GM12878 (cell line): Measurements from ENCODE around the gene HAS3. TPM values are rescaled to one million over a fixed set of nuclear protein-coding genes. Genes with fewer than 3 reads are reported as not detected.

Experiments used
- ATAC-seq: fragments of 200-7000 bp; cut with Tn5 transposase; 3 replicates; pipeline ENCODE4 v1.9.1; 2020; ENCODE audit warnings: mild to moderate bottlenecking, moderate library complexity
- BruUV-seq: library from RNA; stranded (reverse); fragments of 400-500 nt; replicated peaks from 2 replicates; lab custom pipeline; 2021; lab: Mats Ljungman, UMichigan
- CTCF ChIA-PET: fragments of 300-600 bp; sonication (Branson Sonifier 250); formaldehyde crosslinking; extraction: SDS; loops from one replicate; lab custom pipeline; 2021; ENCODE audit warnings: inconsistent platforms; lab: Yijun Ruan, JAX
- POLR2A ChIA-PET: fragments of 350-600 bp; formaldehyde crosslinking; extraction: SDS; loops from one replicate; lab custom pipeline; 2021; ENCODE audit warnings: inconsistent platforms; lab: Charles Lee
- RAD21 ChIA-PET: fragments of 300-600 bp; sonication (Branson Sonifier 250); formaldehyde crosslinking; loops from one replicate; lab custom pipeline; 2023; ENCODE audit warnings: antibody characterized with exemption; ENCODE audit not compliant: unreplicated experiment; lab: Charles Lee
- SMC1A ChIA-PET: fragments of 300-600 bp; sonication (Branson Sonifier 250); formaldehyde crosslinking; loops from one replicate; lab custom pipeline; 2023; ENCODE audit not compliant: unreplicated experiment, uncharacterized antibody; lab: Charles Lee
- DNase-seq: peaks from one replicate; pipeline ENCODE4 v3.0.0-alpha.2; 2011; ENCODE audit warnings: low read depth, low spot score
- FAIRE-seq: peaks from 3 replicates; lab custom pipeline; 2011; peaks lifted over from hg19 to GRCh38; lab: Jason Lieb, UNC
- H2AFZ ChIP-seq: 2 replicates; pipeline ENCODE4 v1.6.0; 2011; ENCODE audit warnings: low read depth, low read length, control low read depth; ENCODE audit not compliant: control insufficient read depth
- H3K27ac ChIP-seq: 2 replicates; pipeline ENCODE4 v1.5.1; 2011; ENCODE audit warnings: control low read depth; ENCODE audit not compliant: control insufficient read depth, insufficient read depth
- H3K27me3 ChIP-seq, 2 experiments: replicated peaks in 1 of 2; 2 replicates each; pipeline versions ENCODE4 v1.6.0 to v1.6.1; 2011; ENCODE audit warnings: low read length in 1 of 2; ENCODE audit not compliant: control insufficient read depth in 2 of 2, insufficient read depth in 2 of 2
- H3K36me3 ChIP-seq, 2 experiments: 2 replicates each; pipeline ENCODE4 v1.5.1; 2011; ENCODE audit warnings: low read length in 1 of 2; ENCODE audit not compliant: control insufficient read depth in 2 of 2, insufficient read depth in 2 of 2
- H3K4me1 ChIP-seq: 2 replicates; pipeline ENCODE4 v1.6.1; 2011; ENCODE audit warnings: mild to moderate bottlenecking, low read length, moderate library complexity, mixed read lengths; ENCODE audit not compliant: control insufficient read depth, insufficient read depth
- H3K4me2 ChIP-seq: 2 replicates; pipeline ENCODE4 v1.6.0; 2011; ENCODE audit warnings: control low read depth; ENCODE audit not compliant: control insufficient read depth, insufficient read depth
- H3K4me3 ChIP-seq: fragments of 200-600 bp; sonication (generic); 2 replicates; pipeline ENCODE4 v1.5.1; 2016
- H3K79me2 ChIP-seq: 2 replicates; pipeline ENCODE4 v1.6.0; 2011; ENCODE audit warnings: low read length; ENCODE audit not compliant: control insufficient read depth, insufficient read depth
- H3K9ac ChIP-seq: 2 replicates; pipeline ENCODE4 v1.8.0; 2011; ENCODE audit warnings: low read length, control low read depth, mixed read lengths; ENCODE audit not compliant: control insufficient read depth, insufficient read depth
- H3K9me3 ChIP-seq: replicated peaks from 3 replicates; pipeline ENCODE4 v1.5.1; 2011; ENCODE audit warnings: mild to moderate bottlenecking, low read length; ENCODE audit not compliant: control insufficient read depth, insufficient read depth
- H4K20me1 ChIP-seq: 2 replicates; pipeline ENCODE4 v1.6.0; 2011; ENCODE audit not compliant: control insufficient read depth, insufficient read depth
- EGR1 ChIP-seq, 2 experiments: IDR thresholded peaks; 1 replicate in 1 of 2; 2 replicates in 1 of 2; pipeline ENCODE4 v1.6.1; 2011 to 2012; ENCODE audit warnings: low read depth in 2 of 2, low read length in 2 of 2, borderline replicate concordance in 1 of 2, mild to moderate bottlenecking in 1 of 2, moderate library complexity in 1 of 2
- IKZF1 ChIP-seq: fragments of 450-650 bp; conservative IDR thresholded peaks from 2 replicates; pipeline ENCODE4 v1.6.1; 2017; ENCODE audit warnings: antibody characterized with exemption, mild to moderate bottlenecking
- IRF5 ChIP-seq: fragments of 450-650 bp; IDR thresholded peaks from 2 replicates; pipeline ENCODE4 v1.6.1; 2017; ENCODE audit warnings: borderline replicate concordance
- JUNB ChIP-seq: IDR thresholded peaks from 2 replicates; pipeline ENCODE4 v1.6.1; 2016; ENCODE audit warnings: antibody characterized with exemption, mild to moderate bottlenecking
- KLF5 ChIP-seq: fragments of 450-650 bp; IDR thresholded peaks from 2 replicates; pipeline ENCODE4 v1.6.1; 2014; ENCODE audit warnings: mild to moderate bottlenecking; ENCODE audit not compliant: partially characterized antibody
- NR2C2 ChIP-seq: IDR thresholded peaks from 2 replicates; pipeline ENCODE4 v1.6.1; 2011; ENCODE audit warnings: borderline replicate concordance, low read depth; ENCODE audit not compliant: control insufficient read depth, insufficient read length
- PML ChIP-seq: IDR thresholded peaks from 2 replicates; pipeline ENCODE4 v1.6.1; 2012; ENCODE audit warnings: low read length, inconsistent platforms
- POLR2AphosphoS5 ChIP-seq: IDR thresholded peaks from 2 replicates; pipeline ENCODE4 v1.6.1; 2011; ENCODE audit warnings: mild to moderate bottlenecking, low read length, inconsistent platforms
- POU2F2 ChIP-seq: IDR thresholded peaks from 3 replicates; pipeline ENCODE4 v1.6.1; 2011; ENCODE audit warnings: low read depth, mild to moderate bottlenecking, low read length, borderline replicate concordance
- RAD51 ChIP-seq: fragments of 450-650 bp; IDR thresholded peaks from 2 replicates; pipeline ENCODE4 v1.6.1; 2016; ENCODE audit warnings: moderate library complexity, mild to moderate bottlenecking, inconsistent platforms
- WGBS: methylation state at CpG from one replicate; pipeline ENCODE4 v1.1.6; 2016; ENCODE audit warnings: low lambda C conversion rate; ENCODE audit not compliant: insufficient replicate concordance, insufficient coverage; ENCODE audit errors: missing lambda C conversion rate; 5-methylcytosine and 5-hydroxymethylcytosine counted together
- in situ Hi-C: fragments of 300-500 bp; cut with MboI; formaldehyde crosslinking; loops from 9 replicates; pipeline ENCODE4 v1.14.3; 2018; ENCODE audit warnings: mixed read lengths
- intact Hi-C: fragments of 100-400 bp; cut with micrococcal nuclease; formaldehyde crosslinking; loops from one replicate; pipeline ENCODE4 v1.14.2; 2022; ENCODE audit not compliant: unreplicated experiment
- polyA plus RNA-seq, 11 experiments: library from polyadenylated mRNA; depleted of rRNA in 4 of 11; unstranded in 6 of 11; stranded (reverse) in 5 of 11; fragments of >200 nt; fragmentation: Nextera tagmentation in 4 of 11; fragmentation: Illumina TruSeq in 1 of 11; extraction: Ambion mirVana in 4 of 11; extraction: Trizol in 1 of 11; gene quantifications; 1 replicate in 1 of 11; 2 replicates in 10 of 11; pipeline versions ENCODE4 v1.2.1 to v1.2.3, GENCODE V29; 2011 to 2016; ENCODE audit warnings: inconsistent platforms in 2 of 11, missing spikeins in 2 of 11, low read depth in 1 of 11
- total RNA-seq, 4 experiments: library from RNA; depleted of rRNA in 3 of 4; stranded (reverse); fragments of >200 nt in 3 of 4; fragmentation: Illumina TruSeq in 1 of 4; extraction: Trizol in 1 of 4; gene quantifications; 2 replicates each; pipeline versions ENCODE4 v1.2.1 to v1.2.3, GENCODE V29; 2013 to 2021

Gene HAS3
- total and polyA plus RNA-seq, 10 of the 15 experiments (the other 5 are each of a cell fraction or from before 2014, with no cell fraction given) = 0.06 to 0.56 (median 0.19) TPM; not detected in 2

GRCh38 chr16:69118468-69118867 is 13.0 kb downstream of the HAS3 start:
- no peak for FAIRE-seq
- RAD21 ChIA-PET = interaction anchor here (1.3 kb wide), 1 partner anchor 271 kb away, joined by 4 read pairs; no protein-coding TSS in a partner anchor
- TF ChIP-seq IKZF1 = no peak
- no peak for TF ChIP-seq PML
- TF ChIP-seq JUNB = no peak
- TF ChIP-seq, all 136 proteins: peak for 0
- DNase-seq = no peak
- Histone ChIP-seq H3K4me3 (no peak overlapping the region), H3K4me1 (no peaks in the 10 kb centered on the region), H3K27me3 (no peaks in the 10 kb centered on the region), H4K20me1 (no peaks in the 10 kb centered on the region), H3K4me2 (no peak overlapping the region), H3K79me2 (no peaks in the 10 kb centered on the region; the same call in none of the 2 replicates), H3K9me3 (no peaks in the 10 kb centered on the region), H3K9ac (no peak overlapping the region), H3K27ac (no peak overlapping the region), H2AFZ (no peak overlapping the region), H3K36me3 (peaks cover 19 to 20% of the 10 kb centered on the region in 2 experiments)
- ChIA-PET POLR2A (no interaction called here), SMC1A (no interaction called here), CTCF (interaction anchor here (0.9 to 1.8 kb wide), 7 partner anchors 32 to 598 kb away, joined by 3 to 6 read pairs (median 4); partner anchors contain the start of gene TANGO6)
- TSS peak; percentile 36 for BruUV-seq
- 97% methylated on average over 2 of the region's 2 CpGs for WGBS
- in situ Hi-C loops (no loop called here), intact Hi-C loops (no loop called here)
- no peak for ATAC-seq

- no TSS peak for BruUV-seq
- Histone ChIP-seq H3K4me1 (no peaks in the 10 kb centered on the region), H3K36me3 (peaks cover 19 to 20% of the 10 kb centered on the region in 2 experiments), H3K9ac (no peak overlapping the region)
- RAD21 ChIA-PET = interaction anchor here (1.3 kb wide), 1 partner anchor 272 kb away, joined by 4 read pairs; no protein-coding TSS in a partner anchor
- ATAC-seq (no peak), FAIRE-seq (no peak)
- intact Hi-C loops = no loop called here
- POLR2A ChIA-PET = no interaction called here
- TF ChIP-seq RAD51 = no peak
- TF ChIP-seq JUNB = no peak
- TF ChIP-seq EGR1 (IDR thresholded peaks at IDR 0.05; ENCODE audit: borderline replicate concordance in 1 of 2, low read depth in 2 of 2, low read length in 2 of 2) = no peak
- TF ChIP-seq IRF5 = no peak
- no peak for TF ChIP-seq POLR2AphosphoS5
- TF ChIP-seq KLF5 = no peak
- no peak for TF ChIP-seq NR2C2
- no peak for TF ChIP-seq POU2F2
- no peak for TF ChIP-seq IKZF1
- TF ChIP-seq, all 136 proteins: peak for 0
- 100% methylated on average over 2 of the region's 2 CpGs for WGBS
- Histone ChIP-seq H3K79me2 (peaks cover 2% of the 10 kb centered on the region), H3K4me2 (no peak overlapping the region), H3K9me3 (no peaks in the 10 kb centered on the region), H2AFZ (no peak overlapping the region), H4K20me1 (no peaks in the 10 kb centered on the region), H3K27ac (no peak overlapping the region), H3K4me3 (no peak overlapping the region), H3K27me3 (no peaks in the 10 kb centered on the region)
- ChIA-PET SMC1A (no interaction called here), CTCF (interaction anchor here (0.9 to 1.4 kb wide), 5 partner anchors 31 to 275 kb away, joined by 3 to 6 read pairs (median 3); partner anchors contain the start of gene TANGO6)
- DNase-seq = no peak
- in situ Hi-C loops = no loop called here
Measured at GRCh38 chr16:69118994-69119393, 13.5 kb downstream of the HAS3 start.
